HG03354 (cell line): ENCODE results near the gene PRMT1.

ENCODE experiments used
- ATAC-seq: cut with Tn5 transposase; IDR thresholded peaks from one replicate; pipeline ENCODE4 v1.9.1; 2021; ENCODE audit warnings: mild to moderate bottlenecking; ENCODE audit not compliant: unreplicated experiment, poor library complexity, severe bottlenecking

Gene PRMT1

DNA sequence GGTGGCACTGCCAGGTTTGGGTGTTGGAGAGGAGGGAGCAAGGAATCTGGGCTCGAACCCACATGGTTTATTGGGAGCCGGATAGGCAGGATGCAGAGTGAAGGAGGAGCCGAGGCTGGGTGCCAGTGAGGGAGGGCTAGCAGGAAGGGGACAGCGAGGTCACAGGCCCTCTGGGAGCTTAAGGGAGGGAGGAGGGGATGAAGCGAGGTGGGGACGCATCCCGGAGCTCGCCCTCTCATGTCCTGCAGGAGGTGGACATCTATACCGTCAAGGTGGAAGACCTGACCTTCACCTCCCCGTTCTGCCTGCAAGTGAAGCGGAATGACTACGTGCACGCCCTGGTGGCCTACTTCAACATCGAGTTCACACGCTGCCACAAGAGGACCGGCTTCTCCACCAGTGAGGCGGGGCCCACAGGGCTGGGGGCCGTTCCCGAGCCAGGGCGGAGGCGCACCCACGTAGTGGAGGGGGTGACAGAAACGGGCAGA lies 8.8 kb downstream of the PRMT1 start:
- ATAC-seq: no peak

GRCh38 chr19:49686503-49687088 lies 9.5 kb downstream of the PRMT1 start:
- no peak for ATAC-seq

- no peak for ATAC-seq
Measured at GRCh38 chr19:49687150-49687549, 10.1 kb downstream of the PRMT1 start.

DNA sequence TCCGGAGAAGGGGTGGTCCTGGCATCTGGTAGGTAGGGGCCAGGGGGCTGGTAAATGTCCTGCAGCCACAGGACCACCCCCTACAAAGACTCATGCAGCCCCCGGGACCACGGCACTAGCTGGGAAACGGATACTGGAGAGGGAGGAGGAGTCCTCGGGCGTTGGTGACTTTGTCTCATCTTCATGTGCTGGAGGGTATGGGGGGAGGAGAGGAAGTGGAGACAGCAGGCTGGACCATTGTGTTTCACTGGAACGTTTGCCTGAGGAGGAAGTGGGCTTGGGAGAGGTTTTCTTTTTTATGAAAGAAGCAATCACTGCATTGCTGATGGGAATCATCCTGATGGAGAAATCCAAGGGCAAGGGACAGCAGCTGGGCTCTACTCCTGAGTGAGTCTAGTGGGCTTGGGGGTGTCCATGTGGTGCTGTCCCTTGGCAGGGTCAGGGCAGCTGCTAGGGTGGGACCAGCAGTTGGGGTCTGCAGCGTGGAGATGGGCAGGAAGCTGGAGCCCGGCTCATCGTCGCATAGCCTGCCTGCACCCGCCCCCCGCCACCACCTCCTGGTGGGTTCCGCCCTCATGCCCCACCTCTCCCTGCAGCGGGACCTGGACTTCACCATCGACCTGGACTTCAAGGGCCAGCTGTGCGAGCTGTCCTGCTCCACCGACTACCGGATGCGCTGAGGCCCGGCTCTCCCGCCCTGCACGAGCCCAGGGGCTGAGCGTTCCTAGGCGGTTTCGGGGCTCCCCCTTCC lies 10.7 kb downstream of the PRMT1 start:
- no peak for ATAC-seq

DNA sequence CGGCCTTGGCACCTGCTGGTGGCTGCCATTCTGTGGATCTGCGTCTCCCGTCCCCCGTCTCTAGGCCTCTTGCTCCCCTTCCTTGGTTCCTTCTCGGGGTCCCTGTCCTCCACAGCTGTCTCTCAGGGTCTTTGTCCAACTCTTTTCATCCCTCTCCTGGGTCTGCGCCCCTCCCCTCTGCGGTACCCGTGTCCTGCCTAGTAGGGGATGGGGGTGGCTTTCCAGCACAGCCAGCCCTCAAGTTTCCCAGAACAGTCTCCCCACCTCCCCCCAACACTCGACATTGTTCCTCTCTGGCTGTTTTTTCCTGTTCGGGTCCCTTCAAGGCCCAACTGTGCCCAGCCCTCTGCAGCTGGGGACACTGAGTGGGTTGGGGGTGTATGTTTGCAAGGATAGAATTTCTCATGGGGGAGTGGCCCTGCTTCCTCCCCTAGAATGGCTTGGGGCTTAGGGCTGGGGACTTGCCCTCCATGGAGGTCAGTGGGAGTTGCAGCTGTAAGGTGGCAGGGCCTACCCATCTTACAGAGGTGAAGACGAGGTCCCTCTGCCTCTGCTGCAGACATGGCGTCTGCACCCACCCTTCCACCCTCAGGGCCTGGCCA lies 11.6 kb downstream of the PRMT1 start:
- no peak for ATAC-seq

- ATAC-seq: no peak
Measured at GRCh38 chr19:49689133-49690078, 12.3 kb downstream of the PRMT1 start, which contains the start of gene ADM5. Gene ADM5 (plus strand): TSS chr19:49689594. CDS start chr19:49689838, 244 bp downstream.

DNA sequence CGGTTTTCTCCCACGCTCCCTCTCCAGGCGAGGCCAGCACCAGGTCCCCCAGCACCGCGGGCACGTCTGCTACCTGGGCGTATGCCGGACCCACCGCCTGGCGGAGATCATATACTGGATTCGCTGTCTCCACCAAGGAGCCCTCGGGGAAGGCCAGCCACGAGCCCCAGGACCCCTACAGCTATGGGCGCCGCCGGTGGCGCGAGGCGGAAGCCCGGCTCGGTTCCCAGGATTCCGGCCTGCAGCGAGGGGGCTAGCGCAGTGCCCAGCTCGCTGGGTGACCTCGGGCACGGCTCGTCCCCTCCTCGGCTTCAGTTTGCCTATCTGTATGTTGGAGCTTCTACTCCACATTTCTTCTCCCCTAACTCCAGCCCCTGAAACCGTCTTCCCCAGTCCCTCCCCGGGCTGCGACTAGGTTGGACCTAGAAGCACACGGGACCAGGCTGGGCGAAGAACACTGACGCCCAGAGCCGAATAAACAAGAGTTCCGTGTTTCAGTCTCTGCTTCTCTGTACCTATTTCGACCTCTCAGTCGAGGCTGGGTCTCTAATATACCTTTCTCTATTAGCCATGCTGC lies 13.1 kb downstream of the PRMT1 start:
- no peak for ATAC-seq

DNA sequence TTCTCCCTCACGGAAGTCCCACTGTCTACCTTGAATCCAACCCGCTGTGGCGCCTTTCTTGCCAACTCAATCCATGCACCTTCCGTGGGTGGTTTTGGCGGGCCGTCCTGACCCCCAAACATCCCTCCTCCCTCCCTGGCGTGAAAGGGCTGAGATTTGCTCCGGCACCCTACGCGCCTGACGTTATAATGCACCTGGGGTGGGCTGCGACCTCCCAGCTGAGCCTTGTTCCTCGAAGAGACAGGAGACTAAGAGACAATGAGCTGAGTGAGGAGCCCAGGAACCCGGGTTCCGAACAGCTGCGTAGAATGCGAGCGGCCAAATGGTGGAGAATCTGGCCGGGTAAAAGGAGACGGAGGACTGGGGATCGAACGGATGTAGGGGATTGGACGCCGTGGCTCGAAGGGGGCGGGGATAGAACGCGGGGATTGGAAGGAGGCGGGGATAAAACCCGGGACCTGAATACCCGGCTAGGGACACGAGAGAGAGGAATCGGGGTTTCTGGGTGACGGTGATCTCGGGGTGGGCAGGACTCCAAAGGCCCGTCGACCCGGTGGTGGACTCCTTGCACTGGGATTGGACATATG lies 13.7 kb downstream of the PRMT1 start, which contains the start of gene CPT1C:
CPT1C (plus strand) TSS at position 461 of the 587 bp plus-strand sequence. CDS start 1,137 bp downstream, outside the sequence.
- no peak for ATAC-seq

DNA sequence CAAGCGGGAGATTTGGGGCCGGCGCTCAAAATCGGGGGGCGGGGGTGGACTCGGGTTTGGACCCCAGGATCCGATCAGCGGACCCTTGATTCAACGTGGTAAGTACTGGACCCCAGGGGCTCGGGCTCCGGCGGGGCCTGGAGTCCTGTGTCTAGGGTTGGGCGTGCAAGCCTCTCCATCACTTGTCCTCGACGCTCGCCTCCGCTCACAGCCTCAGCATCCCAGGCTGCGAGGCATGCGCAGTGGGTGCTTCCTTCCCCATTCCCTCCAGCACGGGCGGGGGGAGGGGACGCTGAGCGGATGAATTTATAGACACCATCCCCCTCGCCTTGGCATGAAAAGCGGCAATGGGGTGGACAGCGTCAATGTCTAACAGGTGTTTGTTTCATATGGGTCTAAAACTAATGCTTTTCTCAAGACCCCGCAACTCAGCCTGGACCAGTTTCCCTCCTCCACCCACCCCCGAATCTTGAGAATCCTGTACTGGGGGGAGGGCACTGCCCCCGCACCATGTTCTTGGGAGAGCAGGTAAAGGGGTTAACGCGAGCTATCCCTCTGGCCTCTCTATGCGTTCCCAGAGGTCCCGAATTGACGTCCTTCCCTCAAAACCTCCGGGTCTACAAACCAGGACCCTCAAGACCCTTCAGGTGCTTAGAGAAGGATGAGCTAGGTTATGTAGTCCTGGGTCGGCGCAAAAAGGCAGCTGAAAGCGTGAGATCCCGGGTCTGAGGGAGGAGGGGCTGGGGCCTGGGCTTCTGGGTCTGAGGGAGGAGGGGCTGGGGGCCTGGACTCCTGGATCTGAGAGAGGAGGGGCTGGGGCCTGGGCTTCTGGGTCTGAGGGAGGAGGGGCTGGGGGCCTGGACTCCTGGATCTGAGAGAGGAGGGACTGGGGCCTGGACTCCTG lies 14.4 kb downstream of the PRMT1 start:
- no peak for ATAC-seq

GRCh38 chr19:49692147-49692506 lies 15.1 kb downstream of the PRMT1 start:
- no peak for ATAC-seq

- no peak for ATAC-seq
Measured at GRCh38 chr19:49696115-49696514, 19.0 kb downstream of the PRMT1 start.

DNA sequence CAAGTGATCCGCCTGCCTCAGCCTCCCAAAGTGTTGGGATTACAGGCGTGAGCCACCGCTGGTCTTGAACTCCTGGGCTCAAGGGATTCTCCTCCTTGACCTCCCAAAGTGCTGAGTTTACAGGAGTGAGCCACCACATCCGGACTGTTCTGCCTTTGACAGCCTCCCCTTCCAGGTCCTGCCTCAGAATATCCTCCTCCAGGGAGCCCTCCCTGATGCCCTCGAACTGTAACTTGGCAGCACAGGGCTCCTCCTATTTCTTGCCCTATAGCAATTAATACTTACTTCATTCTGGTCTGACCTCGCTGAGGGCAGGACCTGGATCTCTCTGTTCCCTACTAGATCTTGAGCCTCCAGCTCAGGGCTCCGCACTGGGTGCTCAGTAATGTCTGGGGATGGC lies 19.8 kb downstream of the PRMT1 start:
- no peak for ATAC-seq

DNA sequence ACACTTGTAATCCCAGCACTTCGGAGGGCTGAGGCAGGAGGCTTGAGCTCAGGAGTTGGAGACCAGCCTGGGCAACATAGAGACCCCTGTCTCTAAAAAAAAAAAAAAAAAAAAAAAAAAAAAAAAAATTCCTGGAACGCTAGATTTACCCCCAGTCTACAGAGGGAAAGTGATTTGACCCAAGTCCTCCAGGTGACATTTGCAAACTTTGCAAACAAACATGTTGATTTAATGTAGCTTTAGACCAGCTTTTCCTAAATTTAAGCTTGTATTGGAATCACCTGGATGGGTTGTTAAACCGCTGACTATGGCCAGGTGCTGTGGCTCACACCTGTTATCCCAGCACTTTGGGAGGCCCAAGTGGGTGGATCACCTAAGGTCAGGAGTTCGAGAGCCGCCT lies 22.3 kb downstream of the PRMT1 start:
- no peak for ATAC-seq

GRCh38 chr19:49700563-49700962 lies 23.5 kb downstream of the PRMT1 start:
- ATAC-seq: no peak

DNA sequence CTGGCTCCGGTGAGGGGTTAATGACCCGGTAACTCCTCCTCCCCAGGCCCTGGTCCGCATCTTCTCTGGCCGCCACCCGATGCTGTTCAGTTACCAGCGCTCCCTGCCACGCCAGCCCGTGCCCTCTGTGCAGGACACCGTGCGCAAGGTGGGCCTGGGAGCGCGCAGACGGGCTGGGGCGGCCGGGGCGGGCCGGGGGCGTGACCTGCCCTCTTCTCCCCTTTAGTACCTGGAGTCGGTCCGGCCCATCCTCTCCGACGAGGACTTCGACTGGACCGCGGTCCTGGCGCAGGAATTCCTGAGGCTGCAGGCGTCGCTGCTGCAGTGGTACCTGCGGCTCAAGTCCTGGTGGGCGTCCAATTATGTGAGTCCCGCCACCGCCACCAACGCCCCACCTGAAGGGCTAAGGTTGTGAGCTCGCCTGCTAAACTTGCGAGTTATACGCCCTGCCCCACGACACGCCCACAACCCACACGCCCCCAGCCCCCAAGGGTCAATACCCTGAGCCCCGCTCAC lies 24.3 kb downstream of the PRMT1 start:
- no peak for ATAC-seq

GRCh38 chr19:49704888-49705642 lies 28.0 kb downstream of the PRMT1 start:
- no peak for ATAC-seq

- no peak for ATAC-seq
Measured at GRCh38 chr19:49705919-49706318, 28.8 kb downstream of the PRMT1 start.
